ENCODE data around the gene TM6SF1.
"Not testable (repeated sequence)": the region's sequence is repeated elsewhere in the genome, so short reads cannot be mapped to it uniquely, and the experiment has no call there.

Gene TM6SF1

GRCh38 chr15:83118968-83119367 is 11.5 kb downstream of the TM6SF1 start:
- DNase-seq, result no peak

GRCh38 chr15:83119968-83120581 is 12.6 kb downstream of the TM6SF1 start:
- DNase-seq, result no peak

DNA sequence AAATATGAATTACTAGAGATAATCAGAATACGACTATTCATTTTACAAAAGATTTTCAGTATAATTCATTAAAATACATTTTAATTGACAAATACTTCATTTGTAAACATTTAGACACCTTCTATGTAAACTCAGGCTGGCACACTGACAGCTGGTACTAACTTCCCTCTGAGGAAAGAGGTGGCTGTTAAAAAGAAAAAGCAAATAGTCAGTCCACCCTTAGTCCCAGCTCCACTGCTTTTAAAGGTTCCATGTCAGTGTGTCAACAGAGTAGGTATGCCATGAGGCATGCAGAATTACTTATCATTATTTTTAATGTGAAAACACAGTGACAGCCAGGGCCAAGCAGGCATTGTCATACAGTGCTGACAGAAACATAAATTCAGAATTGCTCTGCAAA is 16.1 kb downstream of the TM6SF1 start:
- no peak for DNase-seq

- no peak for DNase-seq
These were observed 20.2 kb downstream of the TM6SF1 start for GRCh38 chr15:83127547-83128150.

DNA sequence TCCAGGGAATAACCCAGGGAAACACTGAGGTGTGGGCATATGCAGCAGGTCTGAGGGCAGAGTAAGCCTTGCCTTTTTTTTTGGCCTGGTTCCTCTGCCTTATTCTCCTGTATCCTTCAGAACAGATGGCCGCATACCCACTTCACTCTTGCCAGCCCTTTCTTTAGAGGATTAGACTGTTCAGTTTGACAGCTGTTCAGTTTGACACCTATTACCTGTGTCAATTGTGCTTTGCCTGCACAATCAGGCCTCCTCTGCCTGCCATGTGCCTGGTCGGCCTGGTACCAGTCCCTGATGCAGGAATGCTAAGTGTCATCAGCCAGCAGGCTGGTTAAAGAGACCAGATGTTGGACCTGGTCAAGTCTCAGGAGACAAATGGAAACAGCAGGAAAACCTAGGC is 22.3 kb downstream of the TM6SF1 start:
- no peak for DNase-seq

DNA sequence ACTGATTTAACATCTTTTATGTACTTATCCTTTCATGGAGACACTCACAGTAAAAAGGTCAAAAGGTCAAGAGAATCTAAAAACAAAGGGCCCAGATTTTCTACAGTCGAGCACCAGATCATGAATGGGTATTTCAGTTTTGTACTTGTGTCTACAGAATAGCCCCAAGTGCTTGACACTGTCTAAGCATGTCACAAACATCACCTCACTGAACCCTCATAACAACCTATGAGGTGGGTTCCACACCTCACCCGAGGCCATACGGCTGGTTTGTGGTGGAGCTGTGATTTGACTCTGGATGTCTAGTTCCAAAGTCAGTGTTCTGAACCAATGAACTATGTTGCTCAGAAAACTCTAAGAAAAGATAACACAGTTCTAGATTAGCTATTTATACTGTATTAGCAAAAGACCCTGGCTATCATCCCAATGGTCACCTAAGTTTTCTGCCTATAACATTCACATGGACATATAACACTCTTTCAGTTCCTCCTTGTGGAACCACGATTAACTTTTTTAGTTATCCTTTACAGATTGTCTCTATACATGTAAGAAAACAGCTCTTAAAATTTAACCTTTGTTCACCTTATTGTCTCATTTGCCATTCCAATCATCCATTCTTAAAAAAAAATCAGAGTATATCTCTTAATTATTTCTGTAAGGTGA is 25.5 kb downstream of the TM6SF1 start:
- no peak for DNase-seq

DNA sequence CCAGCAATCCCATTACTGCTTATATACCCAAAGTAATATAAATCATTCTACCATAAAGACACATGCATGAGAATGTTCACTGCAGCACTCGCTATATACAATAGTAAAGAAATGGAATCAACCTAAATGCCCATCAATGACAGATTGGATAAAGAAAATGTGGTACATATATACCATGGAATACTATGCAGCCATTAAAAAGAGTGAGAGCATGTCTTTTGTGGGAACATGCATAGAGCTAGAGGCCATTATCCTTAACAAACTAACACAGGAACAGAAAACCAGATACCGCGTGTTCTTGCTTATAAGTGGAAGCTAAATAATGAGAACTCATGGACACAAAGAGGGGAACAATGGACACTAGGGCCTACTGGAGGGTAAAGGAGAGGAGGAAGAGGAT is 34.7 kb downstream of the TM6SF1 start:
- not testable (repeated sequence) for DNase-seq

- DNase-seq, result no peak
These were observed 37.3 kb downstream of the TM6SF1 start for GRCh38 chr15:83144771-83145170.

DNA sequence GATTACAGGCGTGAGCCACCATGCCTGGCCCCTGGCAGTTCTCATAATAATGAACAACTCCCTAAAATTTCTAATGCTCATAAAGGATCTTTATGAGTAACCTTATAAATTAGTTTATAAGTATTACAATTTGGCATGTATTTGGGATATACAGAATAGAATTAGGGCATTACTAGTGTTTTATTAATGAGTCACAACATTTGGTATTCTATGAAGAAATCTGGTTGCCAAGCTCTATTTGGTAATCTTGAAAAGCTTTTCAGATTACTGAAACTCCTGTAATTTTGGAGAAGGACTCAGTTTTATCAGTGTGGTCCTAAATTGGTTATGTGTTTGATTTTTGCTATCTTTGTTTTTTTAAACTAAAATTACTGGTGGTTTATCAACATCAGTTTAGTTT is 45.8 kb downstream of the TM6SF1 start:
- no peak for DNase-seq

DNA sequence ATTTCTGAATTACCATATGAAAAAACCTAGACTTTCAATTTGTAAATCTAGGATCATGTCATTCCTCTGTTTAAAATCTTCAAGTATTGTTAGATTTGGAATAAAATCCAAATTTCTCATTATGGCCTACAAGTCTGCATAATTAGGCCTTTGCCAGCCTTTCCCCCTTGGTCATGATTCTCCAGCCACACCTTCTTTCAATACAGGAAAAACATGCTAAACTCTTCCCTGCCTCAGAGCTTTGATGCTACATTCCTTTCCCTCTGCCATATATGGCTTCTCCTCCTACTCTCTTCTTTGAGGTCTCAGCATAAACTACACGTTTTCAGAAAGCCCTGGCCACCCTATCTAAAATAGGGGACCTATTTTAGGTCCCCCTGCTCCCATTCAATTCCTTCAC is 48.5 kb downstream of the TM6SF1 start:
- no peak for DNase-seq

- no peak for DNase-seq
These were observed 50.9 kb downstream of the TM6SF1 start for GRCh38 chr15:83158393-83158792.

DNA sequence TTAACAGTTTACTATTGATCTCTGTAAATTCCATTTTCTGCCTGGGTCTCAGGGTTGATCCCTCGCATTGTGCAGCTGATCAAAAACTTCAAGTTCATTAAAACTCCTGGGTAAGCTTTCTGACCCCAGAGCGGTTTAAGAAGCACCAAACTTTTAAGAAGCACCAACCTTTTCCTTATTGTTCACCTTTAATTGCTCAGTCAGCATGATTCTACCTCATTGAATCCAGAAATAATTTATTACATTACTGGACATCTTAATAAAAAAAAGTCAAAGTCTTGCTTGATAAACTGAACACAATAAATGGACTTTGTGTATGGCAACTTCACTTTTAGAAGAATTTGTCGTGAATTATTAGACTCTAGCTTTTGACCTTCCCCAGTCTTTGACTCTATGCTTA is 53.3 kb downstream of the TM6SF1 start:
- no peak for DNase-seq

- no peak for DNase-seq
These were observed 55.6 kb downstream of the TM6SF1 start for GRCh38 chr15:83163032-83163431.

GRCh38 chr15:83164111-83164770 is 56.8 kb downstream of the TM6SF1 start:
- DNase-seq, result no peak

DNA sequence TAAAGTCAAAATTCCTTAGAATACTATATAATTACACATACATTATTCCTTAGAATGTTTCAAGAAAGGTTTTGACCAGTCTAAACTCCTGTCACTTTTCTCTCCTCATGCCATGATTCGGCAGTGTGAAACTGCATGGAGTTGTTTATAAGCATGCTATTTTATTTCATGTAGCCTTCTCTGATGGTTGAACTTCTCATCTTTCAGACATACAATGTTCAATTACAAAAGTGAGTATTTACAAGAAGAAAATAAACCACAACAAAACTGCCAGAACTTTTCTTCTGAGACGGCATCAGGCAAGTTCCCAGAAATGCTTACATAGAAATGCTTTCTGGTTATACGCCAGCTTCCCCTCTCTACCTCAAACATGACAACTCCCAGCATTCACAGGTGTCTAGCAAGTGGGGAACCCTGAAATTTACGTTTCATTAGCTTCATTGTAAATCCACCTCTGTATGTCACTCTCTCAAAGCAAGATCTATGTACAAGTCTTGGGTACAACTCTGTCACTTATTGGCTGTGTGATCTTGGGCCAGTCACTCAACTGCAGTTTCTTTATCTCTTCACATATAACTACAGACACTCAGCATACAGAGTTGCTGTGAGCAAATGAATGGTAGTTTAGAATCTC is 57.4 kb downstream of the TM6SF1 start:
- DNase-seq, result no peak

DNA sequence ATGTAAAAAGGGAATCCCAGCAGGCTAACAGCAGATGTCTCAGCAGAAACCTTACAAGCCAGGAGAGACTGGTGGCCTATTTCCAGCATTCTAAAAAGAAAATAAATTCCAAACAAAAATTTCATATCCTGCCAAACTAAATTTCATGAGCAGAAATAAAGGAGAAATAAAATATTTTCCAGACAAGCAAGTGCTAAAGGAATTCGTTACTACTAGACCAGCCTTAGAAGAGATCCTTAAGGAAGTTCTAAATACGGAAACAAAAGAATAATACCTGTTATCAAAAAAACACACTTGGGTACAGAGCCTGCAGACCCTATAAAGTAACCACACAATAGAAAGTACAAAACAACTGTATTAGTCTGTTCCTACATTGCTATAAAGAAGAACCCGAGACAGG is 58.8 kb downstream of the TM6SF1 start:
- DNase-seq, result no peak

- no peak for DNase-seq
These were observed 59.4 kb downstream of the TM6SF1 start for GRCh38 chr15:83166830-83167229.

DNA sequence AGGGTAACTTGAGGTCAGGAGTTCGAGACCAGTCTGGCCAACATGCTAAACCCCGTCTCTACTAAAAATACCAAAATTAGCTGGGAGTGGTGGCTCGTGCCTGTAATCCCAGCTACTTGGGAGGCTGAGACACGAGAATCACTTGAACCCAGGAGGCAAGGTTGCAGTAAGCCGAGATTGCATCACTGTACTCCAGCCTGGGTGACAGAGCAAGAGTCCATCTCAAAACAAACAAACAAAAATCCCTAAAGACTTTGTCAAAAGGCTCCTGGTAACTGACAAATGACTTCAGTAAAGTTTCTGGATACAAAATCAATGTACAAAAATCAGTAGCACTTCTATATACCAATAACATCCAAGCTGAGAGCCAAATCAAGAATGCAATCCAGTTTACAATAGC is 62.1 kb downstream of the TM6SF1 start:
- DNase-seq, result not testable (repeated sequence)

DNA sequence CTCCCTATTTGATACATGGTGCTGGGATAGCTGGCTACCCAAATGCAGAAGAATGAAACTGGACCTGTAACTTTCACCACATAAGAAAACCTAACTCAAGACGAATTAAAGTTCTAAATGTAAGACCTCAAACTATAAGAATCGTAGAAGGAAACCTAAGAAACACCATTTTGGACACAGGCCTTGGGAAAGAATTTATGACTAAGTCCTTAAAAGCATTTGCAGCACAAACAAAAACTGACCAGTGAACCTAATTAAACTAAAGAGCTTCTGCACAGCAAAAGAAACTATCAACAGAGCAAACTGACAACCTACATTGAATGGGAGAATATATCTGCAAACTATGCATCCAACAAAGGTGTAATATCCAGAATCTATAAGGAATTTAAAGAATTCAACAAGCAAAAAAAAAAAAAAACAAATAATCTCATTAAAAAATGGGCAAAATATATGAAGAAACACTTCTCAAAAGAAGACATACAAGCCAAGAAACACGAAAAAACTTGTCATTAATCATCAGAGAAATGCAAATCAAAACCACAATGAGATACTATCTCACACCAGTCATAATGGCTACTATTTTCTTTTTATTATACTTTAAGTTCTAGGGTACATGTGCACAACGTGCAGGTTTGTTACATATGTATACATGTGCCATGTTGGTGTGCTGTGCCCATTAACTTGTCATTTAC is 63.2 kb downstream of the TM6SF1 start:
- no peak for DNase-seq

- no peak for DNase-seq
These were observed 67.4 kb downstream of the TM6SF1 start for GRCh38 chr15:83174891-83175290.

GRCh38 chr15:83178390-83178789 is 70.9 kb downstream of the TM6SF1 start:
- DNase-seq, result no peak

- no peak for DNase-seq
These were observed 71.5 kb downstream of the TM6SF1 start for GRCh38 chr15:83178869-83179325.

GRCh38 chr15:83185561-83185960 is 78.1 kb downstream of the TM6SF1 start:
- DNase-seq, result no peak

Data from right forelimb (tissue), 1 donor.